Activated CD4-positive, alpha-beta T cell treated with anti-CD3 and anti-CD28 coated beads, Interleukin-10, Interleukin-2, amounts not matched to agents 100 ng/mL and 50 ng/mL, durations not matched to agents 16 hours and 8 hours (primary cell): ENCODE measurements around the gene ALLC.

ENCODE experiments used
- DNase-seq: peaks from one replicate; pipeline ENCODE4 v3.0.0-alpha.2; 2020

ALLC gene

DNA sequence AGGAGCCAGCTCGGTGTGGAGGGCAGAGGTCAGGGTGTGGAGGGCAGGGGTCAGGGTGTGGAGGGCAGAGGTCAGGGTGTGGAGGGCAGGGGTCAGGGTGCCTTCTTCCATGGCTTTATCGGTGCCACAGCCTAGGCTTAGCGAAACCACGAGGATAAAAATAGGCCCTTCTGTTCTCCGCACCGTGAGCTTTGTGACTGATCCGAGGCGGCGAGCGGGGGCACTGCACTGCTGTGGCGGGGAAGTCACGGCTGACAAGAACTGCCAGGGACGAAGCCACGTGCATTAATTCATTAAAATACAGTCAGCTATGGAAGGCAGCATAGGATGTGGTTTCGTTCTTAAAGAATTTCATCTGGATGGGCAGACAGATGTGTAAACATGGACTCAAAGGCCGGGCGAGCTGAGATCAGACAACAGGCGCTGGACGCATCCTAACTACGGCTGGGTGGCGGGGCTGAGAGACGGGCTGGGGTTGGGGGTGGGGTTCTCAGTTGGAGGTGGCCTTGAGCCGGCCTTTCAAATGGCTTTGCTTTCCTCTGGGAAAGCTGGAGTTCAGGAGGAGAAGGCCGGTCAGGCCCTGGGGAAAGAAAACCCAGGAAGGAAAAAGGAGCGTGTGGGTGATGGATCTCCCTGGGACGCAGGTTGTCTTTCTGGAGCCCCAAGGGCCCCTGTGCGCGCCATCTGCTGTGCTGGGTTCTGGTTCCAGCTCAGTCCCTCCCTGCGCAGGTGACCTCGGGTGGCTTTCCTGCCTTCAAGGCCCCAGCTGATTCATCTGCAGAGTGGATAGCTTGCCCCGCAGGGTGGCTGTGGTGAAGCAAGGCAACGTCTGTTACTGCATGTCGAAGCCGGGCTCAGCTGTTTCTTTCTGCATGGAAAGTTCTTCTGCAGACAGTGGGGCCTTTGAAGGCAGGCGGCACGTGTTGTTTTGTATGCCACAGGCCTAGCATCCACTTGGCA is 958 bp upstream of the ALLC start:
- no peak for DNase-seq

DNA sequence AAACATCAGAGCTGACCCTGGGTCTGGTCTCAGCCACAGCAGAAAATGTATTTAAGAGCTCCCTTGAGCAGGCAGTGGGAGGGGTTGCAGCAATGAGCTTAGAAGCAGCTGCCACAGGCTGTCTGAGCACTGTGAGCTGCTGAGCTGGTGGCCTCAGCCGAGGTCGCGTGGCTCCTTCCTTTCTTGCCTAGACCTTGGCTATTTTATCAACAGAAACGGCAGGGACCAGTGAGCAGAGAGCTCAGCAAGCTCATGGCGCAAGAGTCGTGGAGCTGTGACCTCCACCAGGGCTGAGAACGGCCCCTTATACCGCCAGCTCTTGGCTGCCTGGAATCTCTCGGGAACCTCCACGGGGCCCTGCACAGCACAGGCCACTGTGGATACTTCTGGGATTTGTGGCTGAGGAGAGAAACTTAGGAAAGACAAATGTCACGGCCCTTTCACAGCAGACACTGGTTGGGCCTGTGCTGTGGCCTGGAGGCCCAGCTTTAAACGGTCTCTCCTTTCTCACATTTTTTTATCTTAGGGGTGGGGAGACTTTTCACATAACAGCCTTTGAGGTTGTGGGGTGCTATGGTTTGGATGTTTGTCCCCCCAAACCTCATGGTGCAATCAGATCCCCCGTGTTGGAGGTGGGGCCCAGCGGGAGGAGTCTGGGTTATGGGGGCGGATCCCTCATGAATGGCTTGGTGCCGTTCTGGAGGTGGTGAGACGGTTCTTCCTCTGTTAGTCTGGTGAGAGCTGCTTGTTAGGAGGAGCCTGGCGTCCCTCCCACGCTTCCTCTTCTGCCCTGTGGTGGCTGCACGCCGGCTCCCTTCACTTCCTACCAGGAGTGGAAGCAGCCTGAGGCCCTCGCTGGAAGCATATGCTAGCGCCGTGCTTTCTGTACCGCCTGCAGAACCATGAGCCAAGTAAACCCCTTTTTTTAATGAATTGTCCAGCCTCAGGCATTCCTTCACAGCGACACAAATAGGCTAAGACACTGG is 1.7 kb downstream of the ALLC start:
- peak; percentile 29 for DNase-seq

GRCh38 chr2:3660640-3661039 is 2.6 kb downstream of the ALLC start:
- DNase-seq, result peak; percentile 77

- no peak for DNase-seq
These were observed 3.2 kb downstream of the ALLC start for GRCh38 chr2:3661149-3661660.

DNA sequence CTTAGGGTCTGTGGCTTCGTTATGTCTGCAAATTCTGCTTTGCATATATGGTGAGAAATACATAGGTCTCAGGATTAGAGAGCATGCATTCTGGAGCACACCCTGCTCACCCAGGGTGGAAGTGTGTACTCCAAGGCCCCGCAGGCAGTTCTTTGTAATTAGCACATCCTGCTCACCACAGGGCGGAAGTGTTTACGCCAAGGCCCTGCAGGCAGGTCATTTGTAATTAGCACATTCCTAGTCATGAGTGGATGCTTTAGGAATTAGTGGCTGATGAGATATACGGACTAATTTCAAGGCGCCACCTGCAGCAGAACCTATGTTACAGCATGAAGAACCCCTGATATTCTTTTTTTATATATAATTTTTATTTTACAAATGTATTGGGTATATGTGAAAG is 4.2 kb downstream of the ALLC start:
- DNase-seq, result peak; percentile 32

GRCh38 chr2:3664118-3664517 is 6.1 kb downstream of the ALLC start:
- DNase-seq, result no peak

GRCh38 chr2:3664925-3665324 is 6.9 kb downstream of the ALLC start:
- DNase-seq, result no peak

GRCh38 chr2:3665886-3666612 is 8.0 kb downstream of the ALLC start:
- DNase-seq, result no peak

GRCh38 chr2:3666613-3666975 is 8.6 kb downstream of the ALLC start:
- DNase-seq, result no peak

- DNase-seq, result no peak
These were observed 9.2 kb downstream of the ALLC start for GRCh38 chr2:3667151-3667631.

- no peak for DNase-seq
These were observed 11.7 kb downstream of the ALLC start for GRCh38 chr2:3669656-3670055.

GRCh38 chr2:3670376-3670775 is 12.4 kb downstream of the ALLC start:
- DNase-seq, result no peak

DNA sequence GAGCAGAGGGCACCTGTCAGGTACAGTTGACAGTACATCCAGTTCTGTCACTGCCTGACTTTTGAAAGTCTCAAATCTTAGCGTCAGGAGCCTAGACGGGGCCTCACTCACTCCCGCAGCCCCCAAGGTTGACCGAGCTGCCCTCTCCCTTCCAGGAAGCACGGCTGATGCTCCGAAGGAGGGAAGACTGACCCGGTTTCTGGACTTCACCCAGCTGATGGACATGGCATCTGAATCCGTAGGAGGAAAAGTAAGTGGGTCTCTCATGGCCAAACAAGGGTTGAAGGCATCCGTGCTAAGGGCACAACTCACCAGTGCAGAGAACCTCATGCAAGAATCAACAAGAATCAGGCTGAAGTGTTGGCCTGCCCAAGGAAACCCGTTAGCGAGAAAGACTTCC is 12.9 kb downstream of the ALLC start:
- no peak for DNase-seq

- DNase-seq, result no peak
These were observed 15.1 kb downstream of the ALLC start for GRCh38 chr2:3672861-3673678.

DNA sequence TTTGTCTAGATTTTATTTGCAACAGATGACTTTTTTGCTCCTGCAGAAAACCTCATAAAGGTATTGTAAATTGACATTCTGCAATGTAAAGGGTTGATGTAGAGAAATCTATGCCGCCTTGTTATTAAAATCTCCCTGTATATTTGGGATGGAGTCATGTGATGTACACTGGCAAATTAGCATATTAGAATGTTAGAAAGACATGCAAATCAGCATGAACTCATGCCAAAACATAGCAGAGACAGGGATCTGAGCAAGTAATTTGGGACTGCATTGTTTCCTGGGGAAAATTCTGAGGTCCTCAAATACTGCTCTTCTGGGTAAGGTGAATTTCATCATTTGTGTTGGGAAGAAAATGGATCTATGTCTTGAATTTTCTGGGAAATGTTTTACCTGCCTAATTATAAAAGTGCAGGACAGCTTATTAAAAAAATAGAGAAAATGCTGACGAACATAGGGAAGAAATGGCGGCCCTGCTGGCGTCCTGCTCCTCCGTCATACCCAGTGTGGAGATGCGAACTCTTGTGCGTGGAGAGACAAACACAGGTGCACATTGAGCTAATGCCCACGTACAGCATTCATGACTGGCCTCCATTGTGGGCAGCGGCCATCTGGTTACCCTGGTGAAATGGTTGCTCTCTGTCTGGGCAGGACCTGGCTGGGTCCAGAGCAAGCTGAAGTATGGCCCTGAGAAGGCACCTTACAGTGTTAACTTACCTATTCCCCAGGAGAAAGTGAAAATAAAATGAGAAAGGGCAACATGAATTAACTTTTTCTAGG is 16.3 kb downstream of the ALLC start:
- DNase-seq, result no peak

DNA sequence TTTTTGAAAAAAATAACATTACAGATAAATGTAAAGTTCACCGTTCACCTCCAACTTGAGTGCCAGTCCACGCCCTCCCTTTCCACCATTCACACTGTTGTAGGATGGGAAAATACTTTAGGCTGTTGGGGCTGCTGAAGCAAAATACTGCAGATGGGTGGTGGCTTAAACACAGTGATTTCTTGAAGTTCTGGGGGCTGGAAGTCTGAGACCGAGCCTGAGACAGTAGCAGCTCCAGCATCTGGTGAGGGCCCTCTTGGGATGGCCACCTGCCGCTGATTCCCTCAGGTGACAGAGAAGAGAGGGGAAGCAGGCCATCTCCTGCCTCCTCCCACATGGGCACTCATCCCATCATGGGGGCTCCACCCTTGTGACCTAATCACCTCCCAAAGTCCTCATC is 17.7 kb downstream of the ALLC start:
- DNase-seq, result no peak

GRCh38 chr2:3677436-3677835 is 19.4 kb downstream of the ALLC start:
- DNase-seq, result no peak

- no peak for DNase-seq
These were observed 20.2 kb downstream of the ALLC start for GRCh38 chr2:3678212-3678611.

- no peak for DNase-seq
These were observed 21.2 kb downstream of the ALLC start for GRCh38 chr2:3679180-3679579.

- no peak for DNase-seq
These were observed 21.8 kb downstream of the ALLC start for GRCh38 chr2:3679616-3680393.
